Kidney (tissue), 14 donors: Measurements from ENCODE around the gene MYO1D. TPM values are rescaled to one million over a fixed set of nuclear protein-coding genes. Genes with fewer than 3 reads are reported as not detected.

Source experiments
- DNase-seq, 5 donors: peaks; one replicate each; pipeline ENCODE4 v3.0.0-alpha.2; 2013 to 2020
- FAIRE-seq: peaks from 2 replicates; lab custom pipeline; 2012; peaks lifted over from hg19 to GRCh38; lab: Jason Lieb, UNC
- H3K27ac ChIP-seq, 2 donors: one replicate each; pipeline ENCODE4 v1.7.0; 2013; ENCODE audit warnings: low read depth in 2 of 2, low read length in 2 of 2, inconsistent platforms in 1 of 2
- H3K27me3 ChIP-seq: one replicate; pipeline ENCODE4 v1.7.1; 2013; ENCODE audit warnings: low read length, inconsistent platforms; ENCODE audit not compliant: control insufficient read depth, insufficient read depth
- H3K36me3 ChIP-seq, 3 donors: one replicate each; pipeline versions ENCODE4 v1.7.0 to v1.7.1; 2013; ENCODE audit warnings: low read length in 3 of 3, control low read depth in 1 of 3, inconsistent platforms in 1 of 3; ENCODE audit not compliant: insufficient read depth in 3 of 3, control insufficient read depth in 2 of 3
- H3K4me1 ChIP-seq, 3 donors: one replicate each; pipeline versions ENCODE4 v1.7.0 to v1.7.1; 2013; ENCODE audit warnings: low read length in 3 of 3, inconsistent platforms in 1 of 3, low read depth in 1 of 3; ENCODE audit not compliant: control insufficient read depth in 2 of 3, insufficient read depth in 2 of 3
- H3K4me3 ChIP-seq, 3 donors: one replicate each; pipeline versions ENCODE4 v1.7.0 to v1.8.1; 2013; ENCODE audit warnings: low read length in 3 of 3, control low read depth in 1 of 3, inconsistent platforms in 1 of 3
- H3K9ac ChIP-seq, 3 donors: one replicate each; pipeline versions ENCODE4 v1.7.0 to v1.7.1; 2013; ENCODE audit warnings: low read length in 3 of 3, control low read depth in 1 of 3, inconsistent platforms in 1 of 3
- H3K9me3 ChIP-seq, 3 donors: one replicate each; pipeline versions ENCODE4 v1.7.0 to v1.7.1; 2013; ENCODE audit warnings: low read length in 3 of 3, control low read depth in 1 of 3, inconsistent platforms in 1 of 3; ENCODE audit not compliant: control insufficient read depth in 2 of 3, insufficient read depth in 1 of 3
- CTCF ChIP-seq: IDR thresholded peaks from 3 replicates; pipeline ENCODE4 v1.5.1; 2012; ENCODE audit warnings: mild to moderate bottlenecking, moderate library complexity, borderline replicate concordance; ENCODE audit not compliant: insufficient read depth; ENCODE audit errors: extremely low read depth
- intact Hi-C: fragments of 100-400 bp; cut with DNase I; formaldehyde crosslinking; loops from one replicate; pipeline ENCODE4 v1.11.1; 2022
- polyA plus RNA-seq: library from polyadenylated mRNA; stranded (reverse); fragments of 350-450 nt; fragmentation: Illumina TruSeq; extraction: RNeasy Lipid Tissue Mini Kit (QIAGEN cat#74804); gene quantifications from one replicate; pipeline ENCODE4 v1.2.3, GENCODE V29; 2014; ENCODE audit warnings: low read depth, low replicate concordance; ENCODE audit not compliant: insufficient read depth
- total RNA-seq: library from RNA; stranded (reverse); fragmentation: NEBNext Ultra II Directional; extraction: Animal tissue kit (Norgen Biotek cat#: 25700); gene quantifications from one replicate; pipeline ENCODE4 v1.2.1, GENCODE V29; 2021
- donor health status: control.
- donor health status: control.
- donor health status: control.
- donor health status: control.
- donor health status: control.
- donor health status: DM: yes; HTN: yes; CAD: no.
- donor health status: Normal renal cell carcinoma (clear cell type).

MYO1D gene
- total and polyA plus RNA-seq, 2 donors from 2014 or later, result 21.1 to 99.9 TPM

- no peaks in the 10 kb centered on the region for H3K4me1 ChIP-seq
- FAIRE-seq (no peak), DNase-seq (no peak)
- no peak overlapping the region for H3K9ac ChIP-seq
- no peak overlapping the region for H3K4me3 ChIP-seq
- intact Hi-C loops, result no loop called here
- no peaks in the 10 kb centered on the region for H3K9me3 ChIP-seq
- no peaks in the 10 kb centered on the region for H3K27me3 ChIP-seq
- TF ChIP-seq CTCF, result no peak
- H3K27ac ChIP-seq, result no peak overlapping the region
- H3K36me3 ChIP-seq, result no peaks in the 10 kb centered on the region
Measured at GRCh38 chr17:32819035-32819434, 57.9 kb downstream of the MYO1D start.

GRCh38 chr17:32815460-32815859 is 61.5 kb downstream of the MYO1D start:
- no peak overlapping the region for H3K4me3 ChIP-seq
- intact Hi-C loops, result no loop called here
- H3K9me3 ChIP-seq, result no peaks in the 10 kb centered on the region
- DNase-seq (no peak), FAIRE-seq (no peak)
- H3K9ac ChIP-seq, result no peak overlapping the region
- H3K36me3 ChIP-seq, result no peaks in the 10 kb centered on the region
- H3K27ac ChIP-seq, result no peak overlapping the region
- H3K4me1 ChIP-seq, result no peaks in the 10 kb centered on the region
- TF ChIP-seq CTCF, result no peak
- no peaks in the 10 kb centered on the region for H3K27me3 ChIP-seq

- no peak for DNase-seq
- Histone ChIP-seq H3K9ac (no peak overlapping the region), H3K36me3 (no peaks in the 10 kb centered on the region), H3K27ac (no peak overlapping the region), H3K4me3 (no peak overlapping the region), H3K4me1 (no peaks in the 10 kb centered on the region), H3K9me3 (no peaks in the 10 kb centered on the region), H3K27me3 (no peaks in the 10 kb centered on the region)
- intact Hi-C loops, result no loop called here
- no peak for FAIRE-seq
- TF ChIP-seq CTCF, result no peak
Measured at GRCh38 chr17:32814836-32815235, 62.1 kb downstream of the MYO1D start.

- Histone ChIP-seq H3K9me3 (no peaks in the 10 kb centered on the region), H3K4me3 (no peak overlapping the region), H3K9ac (no peak overlapping the region), H3K36me3 (no peaks in the 10 kb centered on the region), H3K27me3 (no peaks in the 10 kb centered on the region), H3K4me1 (no peaks in the 10 kb centered on the region), H3K27ac (no peak overlapping the region)
- DNase-seq (no peak), FAIRE-seq (no peak)
- intact Hi-C loops, result no loop called here
- TF ChIP-seq CTCF, result no peak
Measured at GRCh38 chr17:32813021-32813420, 63.9 kb downstream of the MYO1D start.
